Ramos (cell line): ENCODE data around the gene TMEM74B.

ENCODE experiments used
- in situ Hi-C: fragments of 300-500 bp; cut with MboI; formaldehyde crosslinking; loops from one replicate; pipeline ENCODE4 v1.14.3; 2022; ENCODE audit warnings: low sequenced_read_pairs; ENCODE audit not compliant: unreplicated experiment

The TMEM74B gene

DNA sequence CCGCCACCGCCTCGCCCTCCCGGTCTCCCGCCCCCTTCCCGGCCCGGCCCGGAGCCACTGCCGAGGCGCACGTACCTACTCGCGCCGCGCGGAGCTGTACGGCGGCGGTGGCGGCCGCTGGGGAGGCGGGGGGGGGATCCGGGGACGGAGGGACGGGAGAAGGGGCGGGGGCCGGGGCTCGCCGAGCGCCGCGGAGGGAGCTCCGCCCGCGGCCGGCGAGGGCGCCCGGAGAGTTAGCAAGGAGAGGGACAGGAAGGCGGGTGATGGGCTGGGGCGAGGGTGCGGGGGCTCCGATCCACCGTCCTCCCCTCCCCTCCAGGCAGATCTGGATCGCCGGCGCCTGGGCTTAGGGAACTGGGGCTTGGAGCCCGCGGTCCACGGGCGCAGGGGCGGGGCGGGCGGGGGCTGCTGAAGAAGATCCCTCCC is 548 bp upstream of the TMEM74B start:
- in situ Hi-C loops, result no loop called here

DNA sequence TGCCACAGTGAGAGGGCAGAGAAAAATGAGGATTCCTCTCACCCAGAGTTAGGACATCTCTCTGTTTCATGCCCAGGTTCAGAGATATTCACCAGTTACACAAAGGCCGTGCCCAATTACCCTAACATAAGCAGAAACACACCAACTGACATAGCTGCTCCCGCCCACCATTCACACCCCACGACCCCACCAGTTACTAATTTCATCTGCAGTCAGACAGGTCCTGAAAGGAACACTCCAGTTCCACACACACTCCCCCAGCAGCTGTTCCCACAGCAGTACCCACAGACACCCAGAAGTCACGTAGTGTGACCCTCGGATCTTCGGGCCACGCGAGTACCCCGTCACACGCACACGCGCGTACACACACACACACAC is 532 bp downstream of the TMEM74B start:
- in situ Hi-C loops, result no loop called here

DNA sequence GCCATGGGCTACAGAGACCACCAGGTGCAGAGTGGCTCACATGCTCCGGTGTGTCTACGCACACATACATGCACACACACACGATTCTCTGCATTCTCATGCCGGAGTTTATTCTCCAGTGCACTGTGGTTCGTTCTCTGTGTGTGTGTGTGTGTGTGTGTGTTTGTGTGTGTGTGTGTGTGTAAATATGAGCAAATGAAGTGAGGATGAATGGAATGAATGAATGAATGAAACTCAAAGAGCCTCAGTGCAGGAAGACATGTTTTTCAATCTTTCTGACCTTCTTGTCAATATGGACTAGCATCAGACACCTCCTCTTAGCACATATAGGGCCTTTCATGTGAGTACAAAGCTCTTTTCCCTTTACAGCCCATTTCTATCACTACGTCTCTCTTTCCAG is 1.6 kb downstream of the TMEM74B start:
- in situ Hi-C loops, result no loop called here

DNA sequence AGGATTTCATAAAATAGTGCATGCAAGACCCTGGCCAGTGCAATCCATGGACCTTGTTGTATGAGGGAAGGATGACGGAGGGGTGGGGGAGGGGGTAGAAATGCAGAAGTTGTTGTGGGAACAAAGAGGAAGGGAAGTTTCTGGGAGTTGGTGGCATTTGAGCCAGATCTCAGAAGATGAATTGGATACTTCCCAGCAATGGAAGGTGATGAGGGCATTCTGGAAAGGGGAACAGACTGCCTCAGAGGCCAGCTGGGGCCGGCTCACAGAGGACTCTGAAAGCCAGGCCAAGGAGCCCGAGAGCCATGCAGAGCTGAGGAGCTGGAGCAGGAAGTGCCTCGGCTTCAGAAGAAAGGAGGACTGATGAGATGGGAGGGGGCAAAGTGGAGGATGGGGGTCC is 2.7 kb downstream of the TMEM74B start:
- in situ Hi-C loops, result no loop called here

DNA sequence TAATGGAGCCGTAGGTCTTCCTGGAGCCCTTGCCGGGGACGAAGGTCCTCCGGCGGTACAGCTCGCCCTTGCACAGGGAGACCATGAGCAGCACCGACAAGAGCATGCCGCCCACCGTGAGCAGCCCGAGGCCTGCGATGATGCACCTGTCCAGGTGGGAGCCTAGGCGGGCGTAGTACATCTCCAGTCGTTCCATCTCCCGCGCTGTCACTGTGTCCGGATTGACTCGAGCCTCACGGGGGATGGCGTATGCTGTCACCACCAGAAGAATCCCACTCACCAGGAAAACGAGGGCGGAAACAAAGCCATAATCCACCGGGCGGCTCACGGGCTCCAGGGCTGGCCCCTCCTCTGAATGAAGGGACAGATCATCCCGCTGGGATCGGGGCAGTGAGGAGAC is 3.8 kb downstream of the TMEM74B start:
- in situ Hi-C loops, result no loop called here

DNA sequence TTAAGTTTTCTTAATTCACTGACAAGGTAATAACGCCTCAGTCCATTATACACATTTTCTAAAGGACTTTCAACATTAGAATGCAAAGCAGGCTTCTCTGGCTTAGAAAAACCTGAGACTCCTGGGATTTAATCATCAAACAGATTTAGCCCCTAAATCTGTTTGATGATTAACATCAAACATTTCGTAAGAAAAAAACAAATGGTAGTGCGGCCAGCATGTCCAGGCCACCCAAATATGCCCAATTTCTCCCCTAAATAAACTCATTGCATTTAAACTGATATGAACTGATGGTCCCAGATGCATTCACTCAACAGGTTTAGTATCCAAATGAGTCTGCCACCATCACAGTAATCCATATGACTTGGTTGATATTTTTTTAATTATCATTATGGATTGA is 6.2 kb downstream of the TMEM74B start:
- in situ Hi-C loops, result no loop called here

DNA sequence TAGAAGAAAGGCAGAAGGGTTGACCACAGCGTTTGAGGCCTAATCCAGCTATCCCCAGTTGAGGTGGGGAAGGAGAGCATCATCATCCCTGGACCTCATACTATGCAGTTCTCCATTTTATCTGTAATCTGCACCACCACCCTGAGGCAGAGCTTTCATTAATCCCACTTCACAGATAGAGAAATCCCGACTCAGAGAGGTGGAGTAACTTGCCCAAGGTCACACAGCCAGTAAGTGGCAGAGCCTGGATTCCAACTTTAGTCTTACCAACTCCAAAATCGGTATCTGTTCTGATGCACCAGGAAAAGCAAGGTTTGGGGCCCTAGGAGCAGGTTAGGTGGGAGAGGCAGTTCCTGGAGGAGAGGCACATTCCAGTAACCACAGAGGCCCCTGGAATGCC is 6.7 kb downstream of the TMEM74B start:
- in situ Hi-C loops, result no loop called here

GRCh38 chr20:1177680-1178079 is 7.1 kb downstream of the TMEM74B start:
- in situ Hi-C loops, result no loop called here

GRCh38 chr20:1174787-1175186 is 10.0 kb downstream of the TMEM74B start:
- in situ Hi-C loops, result no loop called here

- in situ Hi-C loops, result no loop called here
Measured at GRCh38 chr20:1173698-1174097, 11.1 kb downstream of the TMEM74B start.

GRCh38 chr20:1171461-1172093 is 13.2 kb downstream of the TMEM74B start:
- in situ Hi-C loops, result no loop called here

DNA sequence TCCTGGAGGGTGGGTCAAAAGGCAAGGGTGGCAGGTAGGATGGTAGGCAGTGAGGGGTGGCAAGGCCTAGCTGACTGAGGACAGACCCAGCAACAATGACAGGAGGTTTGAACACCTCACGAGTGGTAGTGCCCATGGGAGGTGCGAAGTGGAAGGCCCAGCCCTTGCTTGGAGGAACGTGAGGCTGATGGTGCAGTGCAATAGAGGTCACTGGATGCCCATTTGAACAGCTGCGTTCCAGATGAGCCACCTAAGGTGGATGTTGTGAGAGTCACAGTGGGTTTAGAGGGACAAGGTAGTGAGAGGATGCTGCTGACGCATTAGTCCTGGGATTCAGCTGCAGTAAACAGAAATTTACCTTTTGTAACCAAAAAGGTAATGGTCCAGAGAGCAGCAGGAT is 15.6 kb downstream of the TMEM74B start:
- in situ Hi-C loops, result no loop called here

GRCh38 chr20:1166948-1167720 is 17.6 kb downstream of the TMEM74B start:
- in situ Hi-C loops, result no loop called here

DNA sequence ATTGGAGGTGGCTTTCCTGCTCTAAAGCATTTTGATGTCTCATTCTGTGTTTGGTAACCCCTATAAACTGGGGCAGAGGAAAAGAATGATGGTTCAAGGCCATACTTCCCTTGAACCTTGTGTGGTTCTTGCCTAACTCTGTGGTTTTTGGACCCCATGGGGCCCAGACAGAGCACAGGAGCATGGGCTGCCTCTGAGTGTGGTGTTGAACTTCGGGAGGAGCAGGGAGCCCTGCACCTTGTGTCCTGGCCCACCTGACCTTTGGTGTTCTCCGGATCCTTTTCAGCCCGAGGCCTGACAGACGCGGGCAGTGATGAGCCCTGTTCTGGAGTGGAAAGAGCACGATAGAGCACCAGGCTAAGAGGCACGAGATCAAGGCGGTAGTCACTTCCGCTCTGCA is 18.8 kb downstream of the TMEM74B start:
- in situ Hi-C loops, result no loop called here

GRCh38 chr20:1165521-1165920 is 19.3 kb downstream of the TMEM74B start:
- in situ Hi-C loops, result no loop called here

GRCh38 chr20:1164871-1165270 is 19.9 kb downstream of the TMEM74B start:
- in situ Hi-C loops, result no loop called here

DNA sequence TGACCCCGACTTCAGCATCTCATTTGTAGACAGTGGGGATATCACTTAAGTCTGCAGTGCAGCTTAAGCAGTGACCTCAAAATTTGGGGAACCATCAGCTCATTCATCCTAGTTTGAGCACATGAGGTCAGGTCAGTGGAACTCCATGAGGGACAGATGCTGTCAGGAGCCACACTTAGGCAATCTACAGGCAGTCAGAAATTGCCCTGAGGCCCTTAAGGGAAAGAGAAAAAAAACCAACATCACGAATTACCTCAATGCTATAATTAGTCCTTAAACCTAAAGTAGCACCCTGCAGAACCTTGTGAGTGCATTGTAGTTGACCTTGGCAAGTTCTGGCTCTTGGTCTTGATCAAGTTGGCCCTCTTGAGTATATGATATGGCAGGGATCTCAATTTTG is 21.1 kb downstream of the TMEM74B start:
- in situ Hi-C loops, result no loop called here

GRCh38 chr20:1163105-1163504 is 21.7 kb downstream of the TMEM74B start:
- in situ Hi-C loops, result no loop called here

DNA sequence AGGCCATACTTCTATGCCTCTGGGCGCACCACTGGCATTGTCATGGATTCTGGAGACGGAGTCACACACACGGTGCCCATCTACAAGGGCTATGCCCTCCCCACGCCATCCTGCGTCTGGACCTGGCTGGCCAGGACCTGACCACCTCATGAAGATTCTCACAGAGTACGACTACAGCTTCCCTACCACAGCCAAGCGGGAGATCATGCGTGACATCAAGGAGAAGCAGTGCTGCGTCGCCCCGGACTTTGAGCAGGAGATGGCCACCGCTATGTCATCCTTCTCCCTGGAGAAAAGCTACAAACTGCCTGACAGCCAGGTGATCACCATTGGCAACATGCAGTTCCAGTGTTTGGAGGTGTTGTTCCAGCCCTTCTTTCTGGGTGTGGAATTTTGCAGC is 23.8 kb downstream of the TMEM74B start:
- in situ Hi-C loops, result no loop called here

DNA sequence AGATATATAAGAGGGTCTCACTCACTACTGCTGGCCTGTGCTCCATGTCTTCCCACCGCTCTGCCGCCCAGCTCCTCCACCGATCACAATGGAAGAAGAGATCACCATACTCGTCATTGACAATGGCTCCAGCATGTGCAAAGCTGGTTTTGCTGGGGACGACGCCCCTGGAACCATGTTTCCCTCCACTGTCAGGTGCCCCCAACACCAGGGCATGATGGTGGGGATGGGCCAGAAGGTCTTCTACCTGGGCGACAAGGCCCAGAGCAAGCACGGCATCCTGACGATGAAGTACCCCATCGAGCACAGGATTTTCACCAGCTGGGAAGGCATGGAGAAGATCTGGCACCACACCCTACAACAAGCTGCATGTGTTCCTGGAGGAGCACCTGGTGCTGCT is 24.3 kb downstream of the TMEM74B start:
- in situ Hi-C loops, result no loop called here

GRCh38 chr20:1155342-1155741 is 29.4 kb downstream of the TMEM74B start:
- in situ Hi-C loops, result no loop called here

GRCh38 chr20:1154691-1155090 is 30.1 kb downstream of the TMEM74B start:
- in situ Hi-C loops, result no loop called here
